HEK293 (cell line): ENCODE results near the gene IFNL4.

Experiments
- CTCF ChIA-PET: fragments of 350-600 bp; formaldehyde crosslinking; extraction: SDS; loops from one replicate; lab custom pipeline; 2021; ENCODE audit warnings: antibody characterized with exemption; lab: Yijun Ruan, JAX
- POLR2A ChIA-PET: fragments of 300-600 bp; formaldehyde crosslinking; extraction: SDS; loops from one replicate; lab custom pipeline; 2020; ENCODE audit warnings: antibody characterized with exemption, inconsistent platforms; lab: Yijun Ruan, JAX
- H3K27ac ChIP-seq: fragments of 200-500 bp; sonication (Bioruptor generic); 2 replicates; pipeline ENCODE4 v1.5.1; 2014; ENCODE audit warnings: low read depth, low read length, control low read depth, inconsistent platforms; ENCODE audit errors: extremely low read depth
- H3K36me3 ChIP-seq, 2 experiments: fragments of 200-500 bp in 1 of 2; sonication (Bioruptor generic) in 1 of 2; 1 replicate in 1 of 2; 2 replicates in 1 of 2; pipeline ENCODE4 v1.5.1; 2014 to 2017; ENCODE audit warnings: inconsistent platforms in 2 of 2, low read length in 2 of 2; ENCODE audit not compliant: control insufficient read depth in 2 of 2, insufficient read depth in 1 of 2
- H3K4me1 ChIP-seq: fragments of 200-500 bp; sonication (Bioruptor generic); 2 replicates; pipeline ENCODE4 v1.5.1; 2014; ENCODE audit warnings: mild to moderate bottlenecking, low read length, inconsistent platforms; ENCODE audit not compliant: control insufficient read depth, insufficient read depth
- H3K4me3 ChIP-seq: 2 replicates; pipeline ENCODE4 v1.5.1; 2011; ENCODE audit warnings: low read depth, mild to moderate bottlenecking, control low read depth, low read length, moderate library complexity
- H3K9me3 ChIP-seq: fragments of 200-500 bp; sonication (Bioruptor generic); 2 replicates; pipeline ENCODE4 v1.5.1; 2014; ENCODE audit warnings: low read depth, low read length, inconsistent platforms; ENCODE audit not compliant: control insufficient read depth, insufficient read depth
- EGR2 ChIP-seq: fragments of 450-650 bp; formaldehyde crosslinking; IDR thresholded peaks from 2 replicates; pipeline ENCODE4 v1.5.1; 2016; ENCODE audit warnings: low read depth, missing biosample characterization, missing genetic modification characterization
- ZBTB26 ChIP-seq: fragments of 450-650 bp; formaldehyde crosslinking; optimal IDR thresholded peaks from 2 replicates; pipeline ENCODE3; 2016; ENCODE audit warnings: missing biosample characterization, mild to moderate bottlenecking, missing genetic modification characterization
- ZFHX2 ChIP-seq: fragments of 450-650 bp; formaldehyde crosslinking; conservative IDR thresholded peaks from 2 replicates; pipeline ENCODE4 v1.5.1; 2016; ENCODE audit warnings: missing biosample characterization, missing genetic modification characterization
- ZNF174 ChIP-seq: fragments of 450-650 bp; formaldehyde crosslinking; IDR thresholded peaks from 2 replicates; pipeline ENCODE4 v1.5.0; 2017; ENCODE audit warnings: missing biosample characterization, mild to moderate bottlenecking, missing genetic modification characterization
- ZNF221 ChIP-seq: fragments of 450-650 bp; formaldehyde crosslinking; IDR thresholded peaks from 2 replicates; pipeline ENCODE4 v1.5.1; 2017; ENCODE audit warnings: missing biosample characterization, missing genetic modification characterization, borderline replicate concordance
- ZNF302 ChIP-seq: fragments of 450-650 bp; formaldehyde crosslinking; IDR thresholded peaks from 2 replicates; pipeline ENCODE4 v1.5.1; 2016; ENCODE audit warnings: missing biosample characterization, missing genetic modification characterization, low read depth
- ZNF354C ChIP-seq: fragments of 450-650 bp; formaldehyde crosslinking; IDR thresholded peaks from 2 replicates; pipeline ENCODE4 v1.5.1; 2016; ENCODE audit warnings: missing biosample characterization, missing genetic modification characterization, low read depth, borderline replicate concordance
- ZNF514 ChIP-seq: fragments of 450-650 bp; formaldehyde crosslinking; IDR thresholded peaks from 2 replicates; pipeline ENCODE4 v1.5.1; 2016; ENCODE audit warnings: missing biosample characterization, missing genetic modification characterization
- ZNF785 ChIP-seq: fragments of 450-650 bp; formaldehyde crosslinking; IDR thresholded peaks from 2 replicates; pipeline ENCODE4 v1.5.1; 2016; ENCODE audit warnings: missing biosample characterization, missing genetic modification characterization
- ZNF791 ChIP-seq: fragments of 450-650 bp; formaldehyde crosslinking; IDR thresholded peaks from 2 replicates; pipeline ENCODE4 v1.5.1; 2016; ENCODE audit warnings: missing biosample characterization, missing genetic modification characterization
- TF ChIP-seq, protein P1 (sequence below): fragments of 450-650 bp; formaldehyde crosslinking; IDR thresholded peaks from 2 replicates; pipeline ENCODE4 v1.5.1; 2017; ENCODE audit warnings: missing biosample characterization, missing genetic modification characterization
- TF ChIP-seq, protein P2 (sequence below): fragments of 450-650 bp; formaldehyde crosslinking; IDR thresholded peaks from 2 replicates; pipeline ENCODE4 v1.5.1; 2016; ENCODE audit warnings: missing biosample characterization, missing genetic modification characterization, low read depth
- TF ChIP-seq, protein P3 (sequence below): fragments of 450-650 bp; formaldehyde crosslinking; IDR thresholded peaks from 2 replicates; pipeline ENCODE4 v1.5.1; 2016; ENCODE audit warnings: missing biosample characterization, missing genetic modification characterization
- TF ChIP-seq, protein P4 (sequence below): fragments of 450-650 bp; formaldehyde crosslinking; IDR thresholded peaks from 2 replicates; pipeline ENCODE4 v1.5.1; 2017; ENCODE audit warnings: missing biosample characterization, missing genetic modification characterization

The IFNL4 gene

DNA sequence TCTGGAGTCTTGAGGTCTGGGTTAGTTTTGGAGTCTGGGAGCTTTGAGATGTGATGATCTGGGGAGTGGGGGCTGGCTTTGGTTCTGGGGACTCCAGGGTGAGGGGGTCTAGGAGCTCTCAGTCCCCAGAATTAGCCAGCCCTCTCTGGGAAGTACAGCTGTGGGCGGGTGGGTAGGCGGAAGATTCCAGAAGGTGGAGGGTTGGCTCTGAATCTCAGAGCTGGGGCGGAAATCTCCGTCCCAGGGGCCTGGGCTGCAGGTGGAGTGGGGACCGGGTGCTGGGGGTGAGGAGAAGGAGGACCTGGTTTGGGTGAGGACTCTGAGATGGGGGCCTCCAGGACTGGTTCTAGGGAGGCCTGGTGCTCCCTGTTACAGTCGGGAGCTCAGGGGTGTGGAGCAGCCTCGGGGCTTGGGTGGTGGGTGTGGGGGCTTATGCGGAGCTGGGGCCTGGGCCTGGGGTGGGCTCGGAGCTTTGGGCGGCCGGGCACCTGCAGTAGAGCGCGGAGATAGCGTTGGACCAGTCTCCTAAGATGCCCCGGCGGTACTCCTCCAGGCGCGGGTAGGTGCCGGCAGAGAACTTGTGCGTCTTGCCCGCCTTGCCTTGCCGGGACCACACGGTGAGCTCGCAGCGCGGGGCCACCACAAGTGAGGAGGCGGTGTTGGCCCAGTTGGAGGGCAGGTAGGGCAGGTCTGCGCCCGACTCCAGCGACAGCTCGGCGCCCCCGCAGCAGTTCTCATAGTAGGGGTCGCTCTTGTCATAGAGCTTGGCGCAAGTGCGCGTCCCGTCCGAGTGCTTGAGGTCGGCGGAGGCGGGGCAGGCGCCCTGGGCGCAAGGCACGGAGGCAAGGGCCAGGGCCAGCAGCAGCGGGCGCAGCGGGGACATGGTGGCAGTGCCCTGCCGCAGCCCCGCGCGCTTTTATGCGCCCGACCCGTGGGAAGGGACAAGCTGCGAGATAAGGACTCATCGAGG, 45.0 kb downstream of the IFNL4 start, which contains the start of gene SYCN:
Gene SYCN, minus strand, starts transcription at position 892 of the 970 bp plus-strand sequence. Its CDS starts 9 bp downstream, at position 883.
- Histone ChIP-seq H3K9me3 (no peaks in the 10 kb centered on the region), H3K4me3 (no peak within 1 kb of the TSS), H3K36me3 (no peaks in the 10 kb centered on the region), H3K4me1 (peaks cover 10% of the 10 kb centered on the region), H3K27ac (peak within 1 kb of the TSS; percentile 12; the same call in 1 of the 2 replicates)
- TF ChIP-seq ZNF221 (tag by site-specific recombination) (no peak), ZBTB26 (tag by site-specific recombination) (peak; percentile 3), EGR2 (tag by site-specific recombination) (peak; percentile 79), ZNF791 (tag by site-specific recombination) (no peak), ZNF302 (tag by site-specific recombination) (no peak), ZNF785 (tag by site-specific recombination) (no peak), ZNF354C (no peak), ZNF174 (tag by site-specific recombination) (no peak), ZFHX2 (tag by site-specific recombination) (peak; percentile 67), ZNF514 (tag by site-specific recombination) (no peak)
- TF ChIP-seq, protein P1, sequence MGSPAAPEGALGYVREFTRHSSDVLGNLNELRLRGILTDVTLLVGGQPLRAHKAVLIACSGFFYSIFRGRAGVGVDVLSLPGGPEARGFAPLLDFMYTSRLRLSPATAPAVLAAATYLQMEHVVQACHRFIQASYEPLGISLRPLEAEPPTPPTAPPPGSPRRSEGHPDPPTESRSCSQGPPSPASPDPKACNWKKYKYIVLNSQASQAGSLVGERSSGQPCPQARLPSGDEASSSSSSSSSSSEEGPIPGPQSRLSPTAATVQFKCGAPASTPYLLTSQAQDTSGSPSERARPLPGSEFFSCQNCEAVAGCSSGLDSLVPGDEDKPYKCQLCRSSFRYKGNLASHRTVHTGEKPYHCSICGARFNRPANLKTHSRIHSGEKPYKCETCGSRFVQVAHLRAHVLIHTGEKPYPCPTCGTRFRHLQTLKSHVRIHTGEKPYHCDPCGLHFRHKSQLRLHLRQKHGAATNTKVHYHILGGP (tag by site-specific recombination), result no peak
- TF ChIP-seq, protein P2, sequence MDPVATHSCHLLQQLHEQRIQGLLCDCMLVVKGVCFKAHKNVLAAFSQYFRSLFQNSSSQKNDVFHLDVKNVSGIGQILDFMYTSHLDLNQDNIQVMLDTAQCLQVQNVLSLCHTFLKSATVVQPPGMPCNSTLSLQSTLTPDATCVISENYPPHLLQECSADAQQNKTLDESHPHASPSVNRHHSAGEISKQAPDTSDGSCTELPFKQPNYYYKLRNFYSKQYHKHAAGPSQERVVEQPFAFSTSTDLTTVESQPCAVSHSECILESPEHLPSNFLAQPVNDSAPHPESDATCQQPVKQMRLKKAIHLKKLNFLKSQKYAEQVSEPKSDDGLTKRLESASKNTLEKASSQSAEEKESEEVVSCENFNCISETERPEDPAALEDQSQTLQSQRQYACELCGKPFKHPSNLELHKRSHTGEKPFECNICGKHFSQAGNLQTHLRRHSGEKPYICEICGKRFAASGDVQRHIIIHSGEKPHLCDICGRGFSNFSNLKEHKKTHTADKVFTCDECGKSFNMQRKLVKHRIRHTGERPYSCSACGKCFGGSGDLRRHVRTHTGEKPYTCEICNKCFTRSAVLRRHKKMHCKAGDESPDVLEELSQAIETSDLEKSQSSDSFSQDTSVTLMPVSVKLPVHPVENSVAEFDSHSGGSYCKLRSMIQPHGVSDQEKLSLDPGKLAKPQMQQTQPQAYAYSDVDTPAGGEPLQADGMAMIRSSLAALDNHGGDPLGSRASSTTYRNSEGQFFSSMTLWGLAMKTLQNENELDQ (tag by site-specific recombination), result no peak
- TF ChIP-seq, protein P3, sequence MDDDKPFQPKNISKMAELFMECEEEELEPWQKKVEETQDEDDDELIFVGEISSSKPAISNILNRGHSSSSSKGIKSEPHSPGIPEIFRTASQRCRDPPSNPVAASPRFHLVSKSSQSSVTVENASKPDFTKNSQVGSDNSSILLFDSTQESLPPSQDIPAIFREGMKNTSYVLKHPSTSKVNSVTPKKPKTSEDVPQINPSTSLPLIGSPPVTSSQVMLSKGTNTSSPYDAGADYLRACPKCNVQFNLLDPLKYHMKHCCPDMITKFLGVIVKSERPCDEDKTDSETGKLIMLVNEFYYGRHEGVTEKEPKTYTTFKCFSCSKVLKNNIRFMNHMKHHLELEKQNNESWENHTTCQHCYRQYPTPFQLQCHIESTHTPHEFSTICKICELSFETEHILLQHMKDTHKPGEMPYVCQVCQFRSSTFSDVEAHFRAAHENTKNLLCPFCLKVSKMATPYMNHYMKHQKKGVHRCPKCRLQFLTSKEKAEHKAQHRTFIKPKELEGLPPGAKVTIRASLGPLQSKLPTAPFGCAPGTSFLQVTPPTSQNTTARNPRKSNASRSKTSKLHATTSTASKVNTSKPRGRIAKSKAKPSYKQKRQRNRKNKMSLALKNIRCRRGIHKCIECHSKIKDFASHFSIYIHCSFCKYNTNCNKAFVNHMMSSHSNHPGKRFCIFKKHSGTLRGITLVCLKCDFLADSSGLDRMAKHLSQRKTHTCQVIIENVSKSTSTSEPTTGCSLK (tag by site-specific recombination), result no peak
- TF ChIP-seq, protein P4, sequence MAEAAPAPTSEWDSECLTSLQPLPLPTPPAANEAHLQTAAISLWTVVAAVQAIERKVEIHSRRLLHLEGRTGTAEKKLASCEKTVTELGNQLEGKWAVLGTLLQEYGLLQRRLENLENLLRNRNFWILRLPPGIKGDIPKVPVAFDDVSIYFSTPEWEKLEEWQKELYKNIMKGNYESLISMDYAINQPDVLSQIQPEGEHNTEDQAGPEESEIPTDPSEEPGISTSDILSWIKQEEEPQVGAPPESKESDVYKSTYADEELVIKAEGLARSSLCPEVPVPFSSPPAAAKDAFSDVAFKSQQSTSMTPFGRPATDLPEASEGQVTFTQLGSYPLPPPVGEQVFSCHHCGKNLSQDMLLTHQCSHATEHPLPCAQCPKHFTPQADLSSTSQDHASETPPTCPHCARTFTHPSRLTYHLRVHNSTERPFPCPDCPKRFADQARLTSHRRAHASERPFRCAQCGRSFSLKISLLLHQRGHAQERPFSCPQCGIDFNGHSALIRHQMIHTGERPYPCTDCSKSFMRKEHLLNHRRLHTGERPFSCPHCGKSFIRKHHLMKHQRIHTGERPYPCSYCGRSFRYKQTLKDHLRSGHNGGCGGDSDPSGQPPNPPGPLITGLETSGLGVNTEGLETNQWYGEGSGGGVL (tag by site-specific recombination), result no peak
- ChIA-PET CTCF (interaction anchor here (0.5 to 3.8 kb wide), 19 partner anchors 9 to 561 kb away, joined by 3 to 23 read pairs (median 3); partner anchors contain the start of gene FBXO17), POLR2A (interaction anchor here (0.8 to 1.3 kb wide), 4 partner anchors 9 to 139 kb away, joined by 3 to 9 read pairs (median 4); partner anchors contain the start of gene SAMD4B)
